Caco-2 (cell line): Measurements from ENCODE around the gene ITGA11. TPM values are rescaled to one million over a fixed set of nuclear protein-coding genes. Genes with fewer than 3 reads are reported as not detected.
"Not testable (repeated sequence)": the region's sequence is repeated elsewhere in the genome, so short reads cannot be mapped to it uniquely, and the experiment has no call there.

Source experiments
- BruUV-seq: library from RNA; stranded (reverse); fragments of 400-500 nt; replicated peaks from 2 replicates; lab custom pipeline; 2021; lab: Mats Ljungman, UMichigan
- CTCF ChIA-PET: fragments of 300-600 bp; sonication (Branson Sonifier 250); formaldehyde crosslinking; loops from one replicate; lab custom pipeline; 2022; ENCODE audit warnings: antibody characterized with exemption; lab: Charles Lee
- POLR2A ChIA-PET: fragments of 300-600 bp; sonication (Branson Sonifier 250); formaldehyde crosslinking; loops from one replicate; lab custom pipeline; 2022; ENCODE audit warnings: antibody characterized with exemption; lab: Charles Lee
- DNase-seq, 2 experiments: peaks; one replicate each; pipeline versions ENCODE4 v3.0.0 to v3.0.0-alpha.2; 2020 to 2022
- H3K27me3 ChIP-seq: replicated peaks from 2 replicates; pipeline ENCODE4 v1.6.0; 2011; ENCODE audit warnings: low read length; ENCODE audit not compliant: control insufficient read depth, insufficient read depth
- H3K36me3 ChIP-seq: 2 replicates; pipeline ENCODE4 v1.5.1; 2011; ENCODE audit warnings: low read length; ENCODE audit not compliant: control insufficient read depth, insufficient read depth
- H3K4me1 ChIP-seq: fragments of 250-450 bp; sonication (Bioruptor Pico); 2 replicates; pipeline ENCODE4 v1.5.1; 2020; ENCODE audit warnings: mild to moderate bottlenecking
- H3K4me3 ChIP-seq: 2 replicates; pipeline ENCODE4 v1.5.1; 2011; ENCODE audit warnings: low read depth, mild to moderate bottlenecking, control low read depth, low read length
- H3K9me3 ChIP-seq: fragments of 250-450 bp; sonication (Bioruptor Pico); 2 replicates; pipeline ENCODE4 v1.5.1; 2020; ENCODE audit warnings: mild to moderate bottlenecking, moderate library complexity
- H3K27ac Mint-ChIP-seq: one replicate; pipeline ENCODE4 v1.8.0; 2022; ENCODE audit warnings: mixed read lengths; ENCODE audit not compliant: unreplicated experiment
- H3K27me3 Mint-ChIP-seq: one replicate; pipeline ENCODE4 v1.8.0; 2022; ENCODE audit warnings: mixed read lengths; ENCODE audit not compliant: insufficient read depth, unreplicated experiment
- H3K36me3 Mint-ChIP-seq: one replicate; pipeline ENCODE4 v1.8.0; 2022; ENCODE audit warnings: mild to moderate bottlenecking, mixed read lengths; ENCODE audit not compliant: insufficient read depth, unreplicated experiment
- H3K4me1 Mint-ChIP-seq: one replicate; pipeline ENCODE4 v1.8.0; 2022; ENCODE audit warnings: low read depth, mixed read lengths; ENCODE audit not compliant: unreplicated experiment
- H3K4me3 Mint-ChIP-seq: one replicate; pipeline ENCODE4 v1.8.0; 2022; ENCODE audit warnings: mild to moderate bottlenecking, moderate library complexity, mixed read lengths; ENCODE audit not compliant: unreplicated experiment
- H3K9me3 Mint-ChIP-seq: one replicate; pipeline ENCODE4 v1.8.0; 2022; ENCODE audit warnings: mixed read lengths; ENCODE audit not compliant: unreplicated experiment
- intact Hi-C: fragments of 100-400 bp; cut with micrococcal nuclease; formaldehyde crosslinking; loops from one replicate; pipeline ENCODE4 v1.10.0; 2022; ENCODE audit not compliant: unreplicated experiment
- total RNA-seq: library from RNA; stranded (reverse); gene quantifications from 2 replicates; pipeline ENCODE4 v1.2.3, GENCODE V29; 2022
- TF ChIP-seq, protein P1 (sequence below), 2 experiments: fragments of 200-600 bp in 1 of 2; IDR thresholded peaks; 1 replicate in 1 of 2; 2 replicates in 1 of 2; pipeline versions ENCODE4 v1.5.1 to v1.8.0; 2011 to 2022; ENCODE audit warnings: antibody characterized with exemption in 1 of 2, control low read depth in 1 of 2, inconsistent platforms in 1 of 2, low read depth in 1 of 2, low read length in 1 of 2, mild to moderate bottlenecking in 1 of 2, moderate library complexity in 1 of 2; ENCODE audit not compliant: insufficient read depth in 1 of 2, severe bottlenecking in 1 of 2, unreplicated experiment in 1 of 2

ITGA11 gene
- total RNA-seq, 1 experiment from 2014 or later: 0.18 TPM

DNA sequence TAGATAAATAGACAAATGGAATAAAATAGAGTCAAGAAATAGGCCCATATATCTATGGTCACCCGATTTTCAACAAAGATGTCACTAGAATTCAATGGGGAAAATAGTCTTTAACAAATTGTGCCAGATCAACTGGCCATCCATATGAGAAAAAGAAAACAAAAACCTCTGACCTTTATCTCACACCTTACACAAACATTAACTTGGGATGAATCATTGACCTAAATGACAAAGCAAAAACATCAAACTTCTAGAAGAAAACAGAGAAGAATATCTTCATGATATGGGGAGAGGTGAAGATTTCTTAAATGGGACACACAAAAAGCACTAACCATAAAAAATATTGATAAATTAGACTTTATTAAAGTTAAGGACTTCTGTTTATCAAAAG lies 31.9 kb downstream of the ITGA11 start:
- DNase-seq: no peak
- no peaks in the 10 kb centered on the region for H3K36me3 Mint-ChIP-seq
- H3K9me3 ChIP-seq: no peaks in the 10 kb centered on the region; the same call in 1 of the 2 replicates
- H3K9me3 Mint-ChIP-seq: peaks cover 15% of the 10 kb centered on the region
- no peak overlapping the region for H3K27ac Mint-ChIP-seq
- H3K4me1 Mint-ChIP-seq: peaks cover 9% of the 10 kb centered on the region
- POLR2A ChIA-PET: no interaction called here
- H3K4me1 ChIP-seq: peaks cover 4% of the 10 kb centered on the region
- no peaks in the 10 kb centered on the region for H3K36me3 ChIP-seq
- intact Hi-C loops: no loop called here
- CTCF ChIA-PET: no interaction called here
- H3K27me3 Mint-ChIP-seq: no peaks in the 10 kb centered on the region
- TF ChIP-seq, protein P1, sequence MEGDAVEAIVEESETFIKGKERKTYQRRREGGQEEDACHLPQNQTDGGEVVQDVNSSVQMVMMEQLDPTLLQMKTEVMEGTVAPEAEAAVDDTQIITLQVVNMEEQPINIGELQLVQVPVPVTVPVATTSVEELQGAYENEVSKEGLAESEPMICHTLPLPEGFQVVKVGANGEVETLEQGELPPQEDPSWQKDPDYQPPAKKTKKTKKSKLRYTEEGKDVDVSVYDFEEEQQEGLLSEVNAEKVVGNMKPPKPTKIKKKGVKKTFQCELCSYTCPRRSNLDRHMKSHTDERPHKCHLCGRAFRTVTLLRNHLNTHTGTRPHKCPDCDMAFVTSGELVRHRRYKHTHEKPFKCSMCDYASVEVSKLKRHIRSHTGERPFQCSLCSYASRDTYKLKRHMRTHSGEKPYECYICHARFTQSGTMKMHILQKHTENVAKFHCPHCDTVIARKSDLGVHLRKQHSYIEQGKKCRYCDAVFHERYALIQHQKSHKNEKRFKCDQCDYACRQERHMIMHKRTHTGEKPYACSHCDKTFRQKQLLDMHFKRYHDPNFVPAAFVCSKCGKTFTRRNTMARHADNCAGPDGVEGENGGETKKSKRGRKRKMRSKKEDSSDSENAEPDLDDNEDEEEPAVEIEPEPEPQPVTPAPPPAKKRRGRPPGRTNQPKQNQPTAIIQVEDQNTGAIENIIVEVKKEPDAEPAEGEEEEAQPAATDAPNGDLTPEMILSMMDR (IDR thresholded peaks at IDR 0.05; ENCODE audit: insufficient read depth in 1 of 2, low read depth in 1 of 2, low read length in 1 of 2, severe bottlenecking in 1 of 2, unreplicated experiment in 1 of 2): no peak
- H3K4me3 ChIP-seq: no peak overlapping the region
- no peak overlapping the region for H3K4me3 Mint-ChIP-seq
- no TSS peak for BruUV-seq
- H3K27me3 ChIP-seq: no peaks in the 10 kb centered on the region

DNA sequence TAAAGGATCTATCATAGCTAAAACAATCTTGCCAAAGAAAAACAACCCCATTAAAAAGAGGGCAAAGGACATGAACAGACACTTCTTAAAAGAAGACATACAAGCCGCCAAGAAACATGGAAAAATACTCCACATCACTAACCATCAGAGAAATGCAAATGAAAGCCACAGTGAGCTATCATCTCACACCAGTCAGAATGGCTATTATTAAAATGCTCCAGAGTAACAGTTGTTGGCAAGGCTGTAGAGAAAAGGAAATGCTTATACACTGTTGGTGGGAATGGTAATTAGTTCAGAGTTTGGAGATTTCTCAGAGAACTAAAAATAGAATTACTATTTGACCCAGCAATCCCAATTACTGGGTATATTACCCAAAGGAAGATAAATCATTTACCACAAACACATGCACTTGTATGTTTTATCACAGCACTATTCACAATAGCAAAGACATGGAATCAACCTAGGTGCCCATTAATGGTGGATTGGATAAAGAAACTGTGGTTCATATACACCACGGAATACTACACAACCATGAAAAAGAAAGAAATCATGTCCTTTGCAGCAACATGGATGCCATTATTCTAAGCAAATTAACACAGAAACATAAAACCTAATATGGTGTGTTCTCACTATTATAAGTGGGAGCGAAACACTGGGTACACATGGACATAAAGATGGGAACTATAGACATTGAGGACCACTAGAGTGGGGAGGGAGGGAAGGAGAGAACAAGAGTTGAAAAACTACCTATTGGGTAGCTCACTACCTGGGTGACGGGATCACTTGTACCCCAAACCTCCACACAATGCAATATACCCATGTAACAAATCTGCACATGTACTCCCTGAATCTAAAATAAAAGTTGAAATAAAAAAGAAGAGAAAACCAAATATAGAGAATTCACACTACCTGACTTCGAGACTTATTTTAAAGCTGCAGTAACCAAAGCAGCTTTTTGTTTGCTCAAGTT lies 32.6 kb downstream of the ITGA11 start:
- POLR2A ChIA-PET: no interaction called here

DNA sequence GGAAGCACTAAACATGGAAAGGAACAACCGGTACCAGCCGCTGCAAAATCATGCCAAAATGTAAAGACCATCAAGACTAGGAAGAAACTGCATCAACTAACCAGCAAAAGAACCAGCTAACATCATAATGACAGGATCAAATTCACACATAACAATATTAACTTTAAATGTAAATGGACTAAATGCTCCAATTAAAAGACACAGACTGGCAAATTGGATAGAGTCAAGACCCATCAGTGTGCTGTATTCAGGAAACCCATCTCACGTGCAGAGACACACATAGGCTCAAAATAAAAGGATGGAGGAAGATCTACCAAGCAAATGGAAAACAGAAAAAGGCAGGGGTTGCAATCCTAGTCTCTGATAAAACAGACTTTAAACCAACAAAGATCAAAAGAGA lies 34.0 kb downstream of the ITGA11 start:
- H3K4me3 ChIP-seq, DNase-seq, BruUV-seq, intact Hi-C loops, H3K36me3 Mint-ChIP-seq, POLR2A ChIA-PET, H3K9me3 ChIP-seq, H3K4me1 ChIP-seq, H3K27ac Mint-ChIP-seq, CTCF ChIA-PET, H3K27me3 Mint-ChIP-seq, H3K36me3 ChIP-seq, H3K4me3 Mint-ChIP-seq, H3K4me1 Mint-ChIP-seq, H3K27me3 ChIP-seq: not testable (repeated sequence)
- H3K9me3 Mint-ChIP-seq: peaks cover 30% of the 10 kb centered on the region

More for the DNA sequence above, 32.6 kb downstream of the ITGA11 start:
- no peaks in the 10 kb centered on the region for H3K27me3 ChIP-seq
- Mint-ChIP-seq H3K36me3 (no peaks in the 10 kb centered on the region), H3K4me3 (no peak overlapping the region), H3K9me3 (peaks cover 22% of the 10 kb centered on the region), H3K27ac (no peak overlapping the region), H3K4me1 (peaks cover 9% of the 10 kb centered on the region), H3K27me3 (no peaks in the 10 kb centered on the region)
- TF ChIP-seq, protein P1 (IDR thresholded peaks at IDR 0.05; ENCODE audit: insufficient read depth in 1 of 2, low read depth in 1 of 2, low read length in 1 of 2, severe bottlenecking in 1 of 2, unreplicated experiment in 1 of 2): no peak
- intact Hi-C loops: no loop called here
- DNase-seq: no peak
- no peaks in the 10 kb centered on the region; the same call in 1 of the 2 replicates for H3K9me3 ChIP-seq
- CTCF ChIA-PET: no interaction called here
- BruUV-seq: no TSS peak
- H3K4me3 ChIP-seq: no peak overlapping the region
- H3K36me3 ChIP-seq: no peaks in the 10 kb centered on the region
- peaks cover 4% of the 10 kb centered on the region for H3K4me1 ChIP-seq
